Measurements from ENCODE around the gene MAP3K20. TPM values are rescaled to one million over a fixed set of nuclear protein-coding genes. Genes with fewer than 3 reads are reported as not detected.
A peak's percentile ranks its signal among the peaks of the same experiment; 100 is the strongest.

MAP3K20 gene
- total and polyA plus RNA-seq, 10 of the 15 experiments (the other 5 are each of a cell fraction or from before 2014, with no cell fraction given): 0.04 to 5.6 (median 2.3) TPM

- TF ChIP-seq MTA3 (IDR thresholded peaks at IDR 0.05; ENCODE audit: borderline replicate concordance, low read length): no peak; the same call in 1 of the 2 replicates
- no peak for TF ChIP-seq MYC (IDR thresholded peaks at IDR 0.05; ENCODE audit: insufficient read depth, insufficient read length, insufficient replicate concordance, low read length, severe bottlenecking)
- no peak for TF ChIP-seq IRF5 (IDR thresholded peaks at IDR 0.05; ENCODE audit: borderline replicate concordance)
- no peak for TF ChIP-seq PKNOX1 (IDR thresholded peaks at IDR 0.05)
- no peak for TF ChIP-seq PAX8 (IDR thresholded peaks at IDR 0.05)
- peak; percentile 22; the same call in 1 of the 2 replicates for TF ChIP-seq JUNB (IDR thresholded peaks at IDR 0.05)
- peak in 1 of 2 experiments; percentile 17; a peak in 1 of 4 replicates for TF ChIP-seq IKZF2 (IDR thresholded peaks at IDR 0.05)
- TF ChIP-seq EED (IDR thresholded peaks at IDR 0.05; ENCODE audit: low read depth): 0 out of 2 replicates have a peak, but pooled peaks have one; percentile 24
- TF ChIP-seq TAF1 (IDR thresholded peaks at IDR 0.05; ENCODE audit: borderline replicate concordance, low read depth, low read length): no peak; the same call in 1 of the 2 replicates
- TF ChIP-seq PML (IDR thresholded peaks at IDR 0.05; ENCODE audit: low read length): no peak; the same call in 1 of the 2 replicates
- no peak for TF ChIP-seq NFYB (IDR thresholded peaks at IDR 0.05; ENCODE audit: insufficient read depth, low read depth, low read length)
- TF ChIP-seq, protein P1, sequence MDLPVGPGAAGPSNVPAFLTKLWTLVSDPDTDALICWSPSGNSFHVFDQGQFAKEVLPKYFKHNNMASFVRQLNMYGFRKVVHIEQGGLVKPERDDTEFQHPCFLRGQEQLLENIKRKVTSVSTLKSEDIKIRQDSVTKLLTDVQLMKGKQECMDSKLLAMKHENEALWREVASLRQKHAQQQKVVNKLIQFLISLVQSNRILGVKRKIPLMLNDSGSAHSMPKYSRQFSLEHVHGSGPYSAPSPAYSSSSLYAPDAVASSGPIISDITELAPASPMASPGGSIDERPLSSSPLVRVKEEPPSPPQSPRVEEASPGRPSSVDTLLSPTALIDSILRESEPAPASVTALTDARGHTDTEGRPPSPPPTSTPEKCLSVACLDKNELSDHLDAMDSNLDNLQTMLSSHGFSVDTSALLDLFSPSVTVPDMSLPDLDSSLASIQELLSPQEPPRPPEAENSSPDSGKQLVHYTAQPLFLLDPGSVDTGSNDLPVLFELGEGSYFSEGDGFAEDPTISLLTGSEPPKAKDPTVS (IDR thresholded peaks at IDR 0.05; ENCODE audit: low read depth, low read length): no peak
- TF ChIP-seq SMARCA5 (IDR thresholded peaks at IDR 0.05): no peak
- no peak for TF ChIP-seq CBX5 (IDR thresholded peaks at IDR 0.05; ENCODE audit: low read depth)
- TF ChIP-seq YY1 (IDR thresholded peaks at IDR 0.05; ENCODE audit: low read depth, low read length): 0 out of 2 replicates have a peak, but pooled peaks have one; percentile 3
- TF ChIP-seq CBFB (IDR thresholded peaks at IDR 0.05; ENCODE audit: low read depth): no peak
- peak; percentile 35; the same call in 1 of the 2 replicates for TF ChIP-seq NFIC (IDR thresholded peaks at IDR 0.05; ENCODE audit: low read depth, low read length)
- no peak for TF ChIP-seq ATF3 (IDR thresholded peaks at IDR 0.05; ENCODE audit: borderline replicate concordance, extremely low read depth, low read depth, low read length)
- no peak for TF ChIP-seq SUPT20H (IDR thresholded peaks at IDR 0.05; ENCODE audit: borderline replicate concordance, control insufficient read depth, low read depth, low read length)
- peak; percentile 19 for TF ChIP-seq POLR2AphosphoS5 (IDR thresholded peaks at IDR 0.05; ENCODE audit: low read length)
- no peak for TF ChIP-seq ZNF274 (IDR thresholded peaks at IDR 0.05; ENCODE audit: insufficient read depth, insufficient read length)
- TF ChIP-seq ZNF384 (IDR thresholded peaks at IDR 0.05; ENCODE audit: borderline replicate concordance, low read depth, low read length): no peak
- no peak for TF ChIP-seq EP300 (IDR thresholded peaks at IDR 0.05; ENCODE audit: borderline replicate concordance in 1 of 2, control insufficient read depth in 1 of 2, low read depth in 2 of 2, low read length in 2 of 2)
- TF ChIP-seq RELB (IDR thresholded peaks at IDR 0.05; ENCODE audit: low read depth): no peak
- no peak for TF ChIP-seq RB1 (IDR thresholded peaks at IDR 0.05; ENCODE audit: borderline replicate concordance)
Measured at GRCh38 chr2:173076581-173077345, 1.1 kb downstream of the MAP3K20 start (continued).
